ENCODE data around the gene MYO15B.

The MYO15B gene

GRCh38 chr17:75546181-75546580 is 41.4 kb upstream of the MYO15B start:
- H3K4me3 ChIP-seq (replicated peaks; ENCODE audit: low read depth, low read length), result no peak overlapping the region
- no peak for TF ChIP-seq CTCF (IDR thresholded peaks at IDR 0.05; ENCODE audit: low read depth, low read length, missing control alignments)
- DNase-seq (ENCODE audit: extremely low read depth, low read depth), result no peak

GRCh38 chr17:75547091-75547490 is 40.5 kb upstream of the MYO15B start:
- no peak for TF ChIP-seq CTCF (IDR thresholded peaks at IDR 0.05; ENCODE audit: low read depth, low read length, missing control alignments)
- DNase-seq (ENCODE audit: extremely low read depth, low read depth), result no peak
- H3K4me3 ChIP-seq (replicated peaks; ENCODE audit: low read depth, low read length), result no peak overlapping the region

GRCh38 chr17:75548813-75549212 is 38.8 kb upstream of the MYO15B start:
- no peak for DNase-seq (ENCODE audit: extremely low read depth, low read depth)
- no peak overlapping the region for H3K4me3 ChIP-seq (replicated peaks; ENCODE audit: low read depth, low read length)
- no peak for TF ChIP-seq CTCF (IDR thresholded peaks at IDR 0.05; ENCODE audit: low read depth, low read length, missing control alignments)

GRCh38 chr17:75549246-75550138 is 38.1 kb upstream of the MYO15B start:
- no peak overlapping the region for H3K4me3 ChIP-seq (replicated peaks; ENCODE audit: low read depth, low read length)
- no peak for TF ChIP-seq CTCF (IDR thresholded peaks at IDR 0.05; ENCODE audit: low read depth, low read length, missing control alignments)
- DNase-seq (ENCODE audit: extremely low read depth, low read depth), result no peak

- no peak overlapping the region for H3K4me3 ChIP-seq (replicated peaks; ENCODE audit: low read depth, low read length)
- no peak for TF ChIP-seq CTCF (IDR thresholded peaks at IDR 0.05; ENCODE audit: low read depth, low read length, missing control alignments)
- no peak for DNase-seq (ENCODE audit: extremely low read depth, low read depth)
Measured at GRCh38 chr17:75550139-75550465, 37.5 kb upstream of the MYO15B start.

- H3K4me3 ChIP-seq (replicated peaks; ENCODE audit: low read depth, low read length), result no peak overlapping the region
- no peak for DNase-seq (ENCODE audit: extremely low read depth, low read depth)
- no peak for TF ChIP-seq CTCF (IDR thresholded peaks at IDR 0.05; ENCODE audit: low read depth, low read length, missing control alignments)
Measured at GRCh38 chr17:75551266-75551665, 36.3 kb upstream of the MYO15B start.
